IMR-90 (cell line): Measurements from ENCODE around the gene BLTP2. TPM values are rescaled to one million over a fixed set of nuclear protein-coding genes. Genes with fewer than 3 reads are reported as not detected.

Experiments
- ATAC-seq: fragments of 200-7000 bp; cut with Tn5 transposase; 2 replicates; pipeline ENCODE4 v1.9.1; 2020; ENCODE audit warnings: low read depth, mild to moderate bottlenecking, moderate library complexity
- BruUV-seq: library from RNA; stranded (reverse); fragments of 400-500 nt; replicated peaks from 2 replicates; lab custom pipeline; 2021; lab: Mats Ljungman, UMichigan
- CTCF ChIA-PET: fragments of 300-600 bp; formaldehyde crosslinking; extraction: SDS; loops from one replicate; lab custom pipeline; 2021; ENCODE audit warnings: antibody characterized with exemption; lab: Yijun Ruan, JAX
- POLR2A ChIA-PET: fragments of 300-600 bp; sonication (Branson Sonifier 250); formaldehyde crosslinking; loops from one replicate; lab custom pipeline; 2022; ENCODE audit warnings: antibody characterized with exemption; ENCODE audit not compliant: unreplicated experiment; lab: Charles Lee
- DNase-seq: peaks from one replicate; pipeline ENCODE4 v3.0.0; 2013
- H2AFZ ChIP-seq: replicated peaks from 2 replicates; pipeline ENCODE3; 2013; ENCODE audit warnings: low read length, mild to moderate bottlenecking; ENCODE audit not compliant: poor library complexity
- H2AK5ac ChIP-seq: 2 replicates; pipeline ENCODE4 v1.6.1; 2013; ENCODE audit warnings: low read depth, low read length, inconsistent platforms
- H2AK9ac ChIP-seq: replicated peaks from 2 replicates; pipeline ENCODE3; 2013; ENCODE audit warnings: mild to moderate bottlenecking, low read depth, low read length, moderate library complexity; ENCODE audit not compliant: poor library complexity
- H2BK120ac ChIP-seq: 2 replicates; pipeline ENCODE4 v1.6.1; 2013; ENCODE audit warnings: low read depth, low read length, inconsistent platforms
- H2BK15ac ChIP-seq: 3 replicates; pipeline ENCODE4 v1.6.1; 2013; ENCODE audit warnings: low read depth, low read length, inconsistent platforms
- H2BK20ac ChIP-seq: 2 replicates; pipeline ENCODE4 v1.6.1; 2013; ENCODE audit warnings: low read depth, mild to moderate bottlenecking, inconsistent platforms, low read length, moderate library complexity
- H2BK5ac ChIP-seq: 2 replicates; pipeline ENCODE4 v1.6.1; 2013; ENCODE audit warnings: mild to moderate bottlenecking, low read depth, low read length, inconsistent platforms; ENCODE audit not compliant: poor library complexity, severe bottlenecking
- H3K14ac ChIP-seq: replicated peaks from 2 replicates; pipeline ENCODE4 v1.6.1; 2013; ENCODE audit warnings: low read depth, low read length, inconsistent platforms
- H3K18ac ChIP-seq: 2 replicates; pipeline ENCODE4 v1.6.1; 2013; ENCODE audit warnings: low read depth, low read length, control low read depth
- H3K23ac ChIP-seq: 2 replicates; pipeline ENCODE4 v1.6.1; 2013; ENCODE audit warnings: low read depth, low read length, inconsistent platforms
- H3K27ac ChIP-seq: 2 replicates; pipeline ENCODE4 v1.5.1; 2013; ENCODE audit warnings: mild to moderate bottlenecking, control low read depth, low read length; ENCODE audit not compliant: insufficient read depth
- H3K27me3 ChIP-seq: 2 replicates; pipeline ENCODE4 v1.6.1; 2013; ENCODE audit warnings: low read length; ENCODE audit not compliant: control insufficient read depth, insufficient read depth
- H3K36me3 ChIP-seq: 2 replicates; pipeline ENCODE4 v1.6.1; 2013; ENCODE audit warnings: low read length, mixed read lengths; ENCODE audit not compliant: control insufficient read depth, insufficient read depth
- H3K4ac ChIP-seq: 2 replicates; pipeline ENCODE4 v1.6.1; 2013; ENCODE audit warnings: low read depth, low read length, inconsistent platforms
- H3K4me1 ChIP-seq: 2 replicates; pipeline ENCODE4 v1.6.1; 2013; ENCODE audit warnings: low read length, mixed read lengths; ENCODE audit not compliant: control insufficient read depth, insufficient read depth
- H3K4me2 ChIP-seq: 2 replicates; pipeline ENCODE4 v1.6.1; 2013; ENCODE audit warnings: low read depth, mild to moderate bottlenecking, control low read depth, low read length, moderate library complexity
- H3K4me3 ChIP-seq: 2 replicates; pipeline ENCODE4 v1.5.1; 2013; ENCODE audit warnings: low read depth, mild to moderate bottlenecking, control low read depth, low read length, moderate library complexity; ENCODE audit not compliant: insufficient read depth
- H3K56ac ChIP-seq: 2 replicates; pipeline ENCODE4 v1.6.1; 2013; ENCODE audit warnings: low read length, inconsistent platforms; ENCODE audit not compliant: insufficient read depth; ENCODE audit errors: extremely low read depth
- H3K79me1 ChIP-seq, 2 experiments: 2 replicates each; pipeline ENCODE4 v1.6.1; 2013; ENCODE audit warnings: low read length in 2 of 2, inconsistent platforms in 1 of 2, low read depth in 1 of 2
- H3K9ac ChIP-seq: 2 replicates; pipeline ENCODE4 v1.6.1; 2013; ENCODE audit warnings: low read depth, low read length, control low read depth
- H3K9me1 ChIP-seq: 2 replicates; pipeline ENCODE4 v1.6.1; 2013; ENCODE audit warnings: low read length, inconsistent platforms; ENCODE audit not compliant: insufficient read depth
- H3K9me3 ChIP-seq: 2 replicates; pipeline ENCODE4 v1.6.1; 2013; ENCODE audit warnings: low read length; ENCODE audit not compliant: control insufficient read depth, insufficient read depth
- H4K20me1 ChIP-seq: 2 replicates; pipeline ENCODE4 v1.6.1; 2013; ENCODE audit warnings: low read length, inconsistent platforms; ENCODE audit not compliant: insufficient read depth
- H4K5ac ChIP-seq: 2 replicates; pipeline ENCODE4 v1.6.1; 2013; ENCODE audit warnings: mild to moderate bottlenecking, low read depth, low read length, control low read depth
- H4K8ac ChIP-seq, 2 experiments: 2 replicates each; pipeline ENCODE4 v1.6.1; 2013; ENCODE audit warnings: low read depth in 2 of 2, low read length in 2 of 2, control low read depth in 1 of 2, inconsistent platforms in 1 of 2
- H4K91ac ChIP-seq: 2 replicates; pipeline ENCODE4 v1.6.1; 2013; ENCODE audit warnings: low read depth, low read length, inconsistent platforms; ENCODE audit not compliant: insufficient read depth
- BHLHE40 ChIP-seq: fragments of 150-350 bp; IDR thresholded peaks from 2 replicates; pipeline ENCODE4 v1.6.1; 2016; ENCODE audit warnings: mild to moderate bottlenecking, low read depth, low read length
- CHD1 ChIP-seq: IDR thresholded peaks from 2 replicates; pipeline ENCODE4 v1.6.1; 2012; ENCODE audit warnings: low read depth, low read length, improper control_type of control experiment
- FOS ChIP-seq: fragments of 150-350 bp; IDR thresholded peaks from 2 replicates; pipeline ENCODE4 v1.6.1; 2016; ENCODE audit warnings: low read depth, low read length
- MAZ ChIP-seq: IDR thresholded peaks from 2 replicates; pipeline ENCODE4 v1.6.1; 2012; ENCODE audit warnings: low read depth, mild to moderate bottlenecking, low read length, improper control_type of control experiment, moderate library complexity, borderline replicate concordance
- MXI1 ChIP-seq: IDR thresholded peaks from 2 replicates; pipeline ENCODE4 v1.6.1; 2012; ENCODE audit warnings: low read depth, mild to moderate bottlenecking, low read length, moderate library complexity, borderline replicate concordance
- NFE2L2 ChIP-seq: fragments of 150-350 bp; IDR thresholded peaks from 2 replicates; pipeline ENCODE4 v1.6.1; 2016; ENCODE audit warnings: low read depth, mild to moderate bottlenecking, low read length
- POLR2A ChIP-seq: IDR thresholded peaks from 2 replicates; pipeline ENCODE4 v1.6.1; 2012; ENCODE audit warnings: mild to moderate bottlenecking, low read depth, low read length
- RCOR1 ChIP-seq: IDR thresholded peaks from 2 replicates; pipeline ENCODE4 v1.6.1; 2012; ENCODE audit warnings: mild to moderate bottlenecking, low read length, improper control_type of control experiment; ENCODE audit not compliant: insufficient replicate concordance
- WGBS, 2 experiments: methylation state at CpG; one replicate each; pipeline versions ENCODE4 v1.1.5 to v1.1.7; 2013; ENCODE audit warnings: missing lambda C conversion rate in 2 of 2; ENCODE audit not compliant: insufficient read length in 1 of 2; ENCODE audit errors: extremely low coverage in 2 of 2; 5-methylcytosine and 5-hydroxymethylcytosine counted together
- dilution Hi-C: fragments of 300-500 bp; cut with HindIII; formaldehyde crosslinking; loops from one replicate; pipeline ENCODE4 v1.14.3; 2018; ENCODE audit warnings: low sequenced_read_pairs; ENCODE audit not compliant: unreplicated experiment
- in situ Hi-C: fragments of 300-500 bp; cut with MboI; formaldehyde crosslinking; loops from 3 replicates; pipeline ENCODE4 v1.14.3; 2019; ENCODE audit warnings: low sequenced_read_pairs, inconsistent platforms, mixed read lengths
- intact Hi-C: fragments of 100-400 bp; cut with micrococcal nuclease; formaldehyde crosslinking; loops from 2 replicates; pipeline ENCODE4 v1.10.0; 2022
- polyA plus RNA-seq, 3 experiments: library from polyadenylated mRNA; depleted of rRNA; stranded (reverse); fragments of >200 nt; gene quantifications; 2 replicates each; pipeline ENCODE4 v1.2.3, GENCODE V29; 2012; ENCODE audit warnings: low replicate concordance in 1 of 3
- total RNA-seq: library from RNA; depleted of rRNA; stranded (reverse); fragments of >200 nt; gene quantifications from 2 replicates; pipeline ENCODE4 v1.2.3, GENCODE V29; 2012
- TF ChIP-seq, protein P1 (sequence below): fragments of 150-350 bp; IDR thresholded peaks from 2 replicates; pipeline ENCODE4 v1.6.1; 2017; ENCODE audit warnings: mild to moderate bottlenecking, antibody characterized with exemption, low read length, low read depth

The BLTP2 gene
- total and polyA plus RNA-seq, 2 of the 4 experiments (the other 2 are of a cell fraction) = 42.3 to 174 TPM

DNA sequence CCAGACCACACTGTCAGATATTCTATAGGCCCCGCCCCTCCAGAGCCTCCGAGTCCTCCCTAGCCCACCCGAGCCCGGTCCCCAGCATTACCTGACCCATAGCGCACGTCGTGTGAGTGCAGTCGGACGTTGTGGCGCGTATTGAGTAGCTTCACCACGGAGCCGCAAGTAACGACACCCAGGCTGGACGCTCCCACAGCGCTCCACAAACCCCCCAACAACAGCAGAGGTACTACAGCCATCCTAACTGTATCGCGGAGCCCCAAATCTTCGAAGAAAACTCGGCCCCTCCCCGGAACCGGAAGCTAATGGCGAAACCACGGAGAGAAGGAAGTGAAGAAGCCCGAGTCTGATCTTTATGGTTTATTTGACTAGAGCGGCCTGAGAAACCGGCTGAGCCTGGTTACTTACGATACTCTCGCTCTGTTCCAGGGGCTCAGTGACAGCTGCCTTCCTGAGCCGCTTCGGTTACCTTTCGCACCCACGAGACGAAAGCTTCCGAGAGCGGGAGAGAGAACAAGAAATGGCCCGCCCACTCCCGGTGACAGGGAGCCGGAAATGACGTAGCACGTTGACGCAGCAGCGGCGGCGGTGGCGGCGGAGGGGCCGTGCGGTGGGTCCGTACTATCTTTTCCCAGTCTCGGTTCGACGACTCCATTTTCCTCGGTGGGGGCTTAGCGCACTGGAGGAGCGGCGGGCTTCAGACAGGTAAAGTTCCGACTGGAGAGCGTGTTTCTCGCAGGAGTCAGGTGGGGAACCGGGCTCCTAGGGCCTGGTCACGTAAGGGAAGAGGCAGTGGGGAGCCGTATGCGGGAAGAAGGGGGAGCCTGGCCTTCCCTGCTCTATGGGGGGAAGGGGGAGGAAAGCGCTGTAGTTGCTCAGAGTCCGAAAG is 16.9 kb upstream of the BLTP2 start, which contains the start of the genes SDF2 and SUPT6H:
SDF2 (minus strand) TSS at position 272 of the 892 bp plus-strand sequence; CDS start at position 242, 30 bp downstream.
SUPT6H (plus strand) TSS at position 571 of the 892 bp plus-strand sequence. CDS start 11,197 bp downstream, outside the sequence.
- Histone ChIP-seq H4K20me1 (peaks cover 55% of the 10 kb centered on the region), H2AK5ac (peak within 1 kb of the TSS; percentile 89), H4K91ac (peak within 1 kb of the TSS; percentile 99), H2AFZ (peak within 1 kb of the TSS; percentile 93), H4K8ac (peak within 1 kb of the TSS; percentile 94 to 100), H3K4ac (peak within 1 kb of the TSS; percentile 100), H3K18ac (peak within 1 kb of the TSS; percentile 97), H2BK120ac (peak within 1 kb of the TSS; percentile 99), H3K56ac (peak within 1 kb of the TSS; percentile 100), H3K4me3 (peak within 1 kb of the TSS; percentile 73), H2BK15ac (peak within 1 kb of the TSS; percentile 99), H3K9ac (peak within 1 kb of the TSS; percentile 99), H3K14ac (peak within 1 kb of the TSS; percentile 100), H3K4me2 (peak within 1 kb of the TSS; percentile 96), H3K27me3 (no peaks in the 10 kb centered on the region), H2BK20ac (peak within 1 kb of the TSS; percentile 91), H3K36me3 (peaks cover 19% of the 10 kb centered on the region), H3K9me3 (no peaks in the 10 kb centered on the region), H3K9me1 (peaks cover 12% of the 10 kb centered on the region), H4K5ac (peak within 1 kb of the TSS; percentile 99), H3K79me1 (peaks cover 11 to 64% of the 10 kb centered on the region in 2 experiments; a peak in 3 of 4 replicates), H2AK9ac (peak within 1 kb of the TSS; percentile 90), H3K27ac (peak within 1 kb of the TSS; percentile 99), H3K4me1 (peaks cover 2% of the 10 kb centered on the region; the same call in 1 of the 2 replicates), H3K23ac (peak within 1 kb of the TSS; percentile 99), H2BK5ac (peak within 1 kb of the TSS; percentile 97)
- ATAC-seq (peak; percentile 88), DNase-seq (peak; percentile 81)
- in situ Hi-C loops = no loop called here
- CTCF ChIA-PET = interaction anchor here (1.3 to 1.5 kb wide), 2 partner anchors 10 to 15 kb away, joined by 3 to 6 read pairs; no protein-coding TSS in a partner anchor
- TSS peak; percentile 77 for BruUV-seq
- POLR2A ChIA-PET = interaction anchor here (0.8 to 1.2 kb wide), 4 partner anchors 9 to 29 kb away, joined by 4 to 6 read pairs (median 4); no protein-coding TSS in a partner anchor
- WGBS, 2 experiments = 1% methylated on average over 35 of the region's 66 CpGs; no CpG with 5 or more reads in 1 of the 2 experiments
- TF ChIP-seq CHD1 (no peak), BHLHE40 (no peak), NFE2L2 (no peak), MXI1 (peak; percentile 63; the same call in 1 of the 2 replicates), RCOR1 (no peak), MAZ (peak; percentile 66; the same call in 1 of the 2 replicates), FOS (peak; percentile 23; the same call in 1 of the 2 replicates), POLR2A (peak; percentile 96)
- TF ChIP-seq, protein P1, sequence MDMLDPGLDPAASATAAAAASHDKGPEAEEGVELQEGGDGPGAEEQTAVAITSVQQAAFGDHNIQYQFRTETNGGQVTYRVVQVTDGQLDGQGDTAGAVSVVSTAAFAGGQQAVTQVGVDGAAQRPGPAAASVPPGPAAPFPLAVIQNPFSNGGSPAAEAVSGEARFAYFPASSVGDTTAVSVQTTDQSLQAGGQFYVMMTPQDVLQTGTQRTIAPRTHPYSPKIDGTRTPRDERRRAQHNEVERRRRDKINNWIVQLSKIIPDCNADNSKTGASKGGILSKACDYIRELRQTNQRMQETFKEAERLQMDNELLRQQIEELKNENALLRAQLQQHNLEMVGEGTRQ = 0 out of 2 replicates have a peak, but pooled peaks have one; percentile 5
- dilution Hi-C loops = no loop called here
- intact Hi-C loops = loop anchor here (1.0 kb wide), 1 partner anchor 16 kb away; no protein-coding TSS in a partner anchor
